GM18507 (cell line): Measurements from ENCODE around the gene MYLK.

Experiments
- DNase-seq: peaks from one replicate; pipeline ENCODE4 v3.0.0; 2011; ENCODE audit warnings: low read depth; ENCODE audit not compliant: insufficient read length; ENCODE audit errors: extremely low spot score
- FAIRE-seq: peaks from 2 replicates; lab custom pipeline; 2011; peaks lifted over from hg19 to GRCh38; lab: Jason Lieb, UNC

Gene MYLK

GRCh38 chr3:123593381-123593780, 290.8 kb downstream of the MYLK start:
- FAIRE-seq (no peak), DNase-seq (no peak)

- FAIRE-seq (no peak), DNase-seq (no peak)
These were observed 293.3 kb downstream of the MYLK start for GRCh38 chr3:123590685-123591450.

- DNase-seq: no peak
- no peak for FAIRE-seq
These were observed 296.7 kb downstream of the MYLK start for GRCh38 chr3:123587401-123587800.

- DNase-seq (no peak), FAIRE-seq (no peak)
These were observed 297.2 kb downstream of the MYLK start for GRCh38 chr3:123586968-123587367.

- FAIRE-seq (peak; percentile 69), DNase-seq (no peak)
These were observed 298.0 kb downstream of the MYLK start for GRCh38 chr3:123586131-123586530.

- FAIRE-seq: peak; percentile 97
- DNase-seq: peak; percentile 85
These were observed 298.9 kb downstream of the MYLK start, which contains the start of gene HACD2 for GRCh38 chr3:123584988-123585937. Gene HACD2 (minus strand): TSS chr3:123585053. CDS start chr3:123585027, 26 bp downstream.

GRCh38 chr3:123584284-123584987, 299.7 kb downstream of the MYLK start:
- no peak for DNase-seq
- FAIRE-seq: no peak

GRCh38 chr3:123583561-123583960, 300.6 kb downstream of the MYLK start:
- DNase-seq: no peak
- no peak for FAIRE-seq

GRCh38 chr3:123582315-123582714, 301.8 kb downstream of the MYLK start:
- DNase-seq (no peak), FAIRE-seq (no peak)

GRCh38 chr3:123576122-123576521, 308.0 kb downstream of the MYLK start:
- DNase-seq (no peak), FAIRE-seq (peak; percentile 70)

GRCh38 chr3:123571973-123572365, 312.2 kb downstream of the MYLK start:
- FAIRE-seq: no peak
- DNase-seq: no peak

- FAIRE-seq: no peak
- DNase-seq: no peak
These were observed 312.7 kb downstream of the MYLK start for GRCh38 chr3:123571264-123571972.

GRCh38 chr3:123568875-123569274, 315.3 kb downstream of the MYLK start:
- DNase-seq (no peak), FAIRE-seq (no peak)

- FAIRE-seq: no peak
- DNase-seq: no peak
These were observed 316.1 kb downstream of the MYLK start for GRCh38 chr3:123568034-123568433.

- FAIRE-seq (no peak), DNase-seq (no peak)
These were observed 320.1 kb downstream of the MYLK start for GRCh38 chr3:123564056-123564455.

GRCh38 chr3:123562547-123562946, 321.6 kb downstream of the MYLK start:
- no peak for DNase-seq
- FAIRE-seq: no peak

GRCh38 chr3:123561188-123561587, 322.9 kb downstream of the MYLK start:
- no peak for FAIRE-seq
- DNase-seq: no peak
